ENCODE results near the gene TMEM108.

The TMEM108 gene

DNA sequence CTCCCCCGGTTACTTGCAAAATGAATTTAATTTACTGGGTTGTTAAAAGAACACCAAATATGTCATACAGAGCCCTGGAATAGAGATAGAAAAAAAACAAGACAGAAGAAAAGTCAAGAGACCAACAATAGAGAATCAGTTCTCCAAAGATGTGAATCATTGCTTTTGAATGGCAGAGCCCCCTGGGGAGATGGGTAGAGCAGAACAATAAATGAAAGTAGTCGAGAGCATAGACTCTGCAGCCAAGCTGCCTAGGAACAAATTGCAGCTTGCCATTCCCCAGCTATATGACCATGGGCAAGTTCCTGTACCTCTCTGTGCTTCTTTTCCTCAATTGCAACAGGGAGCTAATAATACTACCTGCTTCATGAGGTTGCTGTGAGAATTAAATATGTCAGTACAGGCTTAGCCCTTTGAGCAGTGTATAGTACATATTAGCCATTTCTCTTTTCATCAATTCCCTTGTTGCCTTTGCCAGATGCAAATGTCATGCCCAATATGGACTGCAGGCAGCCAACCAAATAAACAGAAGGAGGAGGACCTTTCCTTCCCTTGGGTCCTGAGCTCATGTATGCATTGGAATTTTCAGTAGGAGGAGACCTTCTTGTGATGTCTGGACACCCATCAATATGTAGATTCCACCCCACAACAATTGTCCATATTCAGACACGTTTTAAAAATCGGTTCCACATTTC lies 336.7 kb downstream of the TMEM108 start:
- TF ChIP-seq, protein P1, sequence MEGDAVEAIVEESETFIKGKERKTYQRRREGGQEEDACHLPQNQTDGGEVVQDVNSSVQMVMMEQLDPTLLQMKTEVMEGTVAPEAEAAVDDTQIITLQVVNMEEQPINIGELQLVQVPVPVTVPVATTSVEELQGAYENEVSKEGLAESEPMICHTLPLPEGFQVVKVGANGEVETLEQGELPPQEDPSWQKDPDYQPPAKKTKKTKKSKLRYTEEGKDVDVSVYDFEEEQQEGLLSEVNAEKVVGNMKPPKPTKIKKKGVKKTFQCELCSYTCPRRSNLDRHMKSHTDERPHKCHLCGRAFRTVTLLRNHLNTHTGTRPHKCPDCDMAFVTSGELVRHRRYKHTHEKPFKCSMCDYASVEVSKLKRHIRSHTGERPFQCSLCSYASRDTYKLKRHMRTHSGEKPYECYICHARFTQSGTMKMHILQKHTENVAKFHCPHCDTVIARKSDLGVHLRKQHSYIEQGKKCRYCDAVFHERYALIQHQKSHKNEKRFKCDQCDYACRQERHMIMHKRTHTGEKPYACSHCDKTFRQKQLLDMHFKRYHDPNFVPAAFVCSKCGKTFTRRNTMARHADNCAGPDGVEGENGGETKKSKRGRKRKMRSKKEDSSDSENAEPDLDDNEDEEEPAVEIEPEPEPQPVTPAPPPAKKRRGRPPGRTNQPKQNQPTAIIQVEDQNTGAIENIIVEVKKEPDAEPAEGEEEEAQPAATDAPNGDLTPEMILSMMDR (IDR thresholded peaks at IDR 0.05; ENCODE audit: low read depth, low read length): peak; percentile 9
- peak; percentile 39 for DNase-seq (ENCODE audit: low read depth, low spot score)
- in situ Hi-C loops (cut with HindIII; ENCODE audit: low sequenced_read_pairs): no loop called here
- H3K4me3 ChIP-seq (ENCODE audit: low read depth, low read length): no peak overlapping the region

DNA sequence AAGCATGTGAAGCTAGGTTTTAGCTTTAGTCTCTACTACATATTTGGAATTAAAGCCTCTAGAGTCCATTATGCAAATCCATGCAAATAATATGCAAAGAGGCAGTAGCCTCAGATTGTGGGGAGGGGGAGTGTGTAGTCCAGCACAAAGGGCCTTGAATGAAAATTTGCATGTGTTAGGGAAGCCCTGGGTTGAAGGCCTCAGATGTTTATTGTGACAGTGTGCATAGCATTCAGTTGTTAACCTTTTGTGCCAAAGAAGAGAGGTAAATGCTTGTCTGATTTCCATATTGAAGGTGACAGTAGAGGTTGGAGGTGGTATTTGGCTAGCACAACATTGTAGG lies 337.2 kb downstream of the TMEM108 start:
- TF ChIP-seq, protein P1 (IDR thresholded peaks at IDR 0.05; ENCODE audit: low read depth, low read length): no peak
- in situ Hi-C loops (cut with HindIII; ENCODE audit: low sequenced_read_pairs): no loop called here
- no peak overlapping the region for H3K4me3 ChIP-seq (ENCODE audit: low read depth, low read length)
- DNase-seq (ENCODE audit: low read depth, low spot score): no peak

DNA sequence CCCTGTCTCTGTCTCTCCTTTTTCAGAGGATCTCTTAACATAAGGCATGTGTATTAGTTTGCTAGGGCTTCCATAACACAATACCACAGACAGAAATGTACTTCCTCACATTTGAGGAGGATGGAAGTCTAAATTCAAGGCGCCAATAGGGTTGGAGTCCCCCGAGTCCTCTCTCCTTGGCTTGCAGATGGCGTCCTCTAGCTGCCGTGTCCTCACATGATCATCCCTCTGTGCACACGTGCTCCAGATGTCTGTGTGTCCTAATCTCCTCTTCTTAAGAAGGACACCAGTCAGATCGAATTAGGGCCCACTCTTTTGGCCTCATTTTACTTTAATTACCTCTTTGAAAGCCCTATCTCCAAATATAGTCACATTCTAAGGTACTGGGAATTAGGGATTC lies 338.6 kb downstream of the TMEM108 start:
- in situ Hi-C loops (cut with HindIII; ENCODE audit: low sequenced_read_pairs): no loop called here
- DNase-seq (ENCODE audit: low read depth, low spot score): no peak
- H3K4me3 ChIP-seq (ENCODE audit: low read depth, low read length): no peak overlapping the region
- TF ChIP-seq, protein P1 (IDR thresholded peaks at IDR 0.05; ENCODE audit: low read depth, low read length): peak; percentile 39

DNA sequence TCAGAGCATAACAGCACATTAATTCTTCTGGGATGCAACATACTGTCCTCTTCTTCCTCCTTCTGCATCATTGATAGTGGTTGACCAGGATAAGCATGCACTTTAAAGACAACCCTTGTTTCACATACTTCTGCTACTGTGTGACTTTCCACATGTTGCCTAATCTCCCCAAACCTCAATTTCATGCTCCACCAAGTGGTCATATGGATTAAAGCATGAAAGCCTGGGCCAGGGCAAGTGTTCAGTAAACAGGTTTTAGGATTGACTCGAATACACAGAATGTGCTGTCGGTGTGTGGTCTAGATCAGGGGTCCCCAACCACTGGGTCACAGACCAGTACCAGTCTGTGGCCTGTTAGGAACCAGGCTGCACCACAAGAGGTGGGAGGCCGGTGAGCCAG lies 339.2 kb downstream of the TMEM108 start:
- no peak overlapping the region for H3K4me3 ChIP-seq (ENCODE audit: low read depth, low read length)
- TF ChIP-seq, protein P1 (IDR thresholded peaks at IDR 0.05; ENCODE audit: low read depth, low read length): peak; percentile 64
- in situ Hi-C loops (cut with HindIII; ENCODE audit: low sequenced_read_pairs): no loop called here
- DNase-seq (ENCODE audit: low read depth, low spot score): peak; percentile 65

DNA sequence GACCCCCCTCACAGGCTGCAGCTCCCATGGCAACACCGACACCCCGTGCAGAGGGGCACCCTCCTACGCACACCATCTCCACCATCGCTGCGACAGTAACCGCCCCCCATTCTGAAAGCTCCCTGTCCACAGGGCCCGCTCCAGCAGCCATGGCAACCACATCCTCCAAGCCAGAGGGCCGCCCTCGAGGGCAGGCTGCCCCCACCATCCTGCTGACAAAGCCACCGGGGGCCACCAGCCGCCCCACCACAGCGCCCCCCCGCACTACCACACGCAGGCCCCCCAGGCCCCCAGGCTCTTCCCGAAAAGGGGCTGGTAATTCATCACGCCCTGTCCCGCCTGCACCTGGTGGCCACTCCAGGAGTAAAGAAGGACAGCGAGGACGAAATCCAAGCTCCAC lies 341.7 kb downstream of the TMEM108 start:
- in situ Hi-C loops (cut with HindIII; ENCODE audit: low sequenced_read_pairs): no loop called here
- DNase-seq (ENCODE audit: low read depth, low spot score): no peak
- no peak overlapping the region for H3K4me3 ChIP-seq (ENCODE audit: low read depth, low read length)
- TF ChIP-seq, protein P1 (IDR thresholded peaks at IDR 0.05; ENCODE audit: low read depth, low read length): no peak

DNA sequence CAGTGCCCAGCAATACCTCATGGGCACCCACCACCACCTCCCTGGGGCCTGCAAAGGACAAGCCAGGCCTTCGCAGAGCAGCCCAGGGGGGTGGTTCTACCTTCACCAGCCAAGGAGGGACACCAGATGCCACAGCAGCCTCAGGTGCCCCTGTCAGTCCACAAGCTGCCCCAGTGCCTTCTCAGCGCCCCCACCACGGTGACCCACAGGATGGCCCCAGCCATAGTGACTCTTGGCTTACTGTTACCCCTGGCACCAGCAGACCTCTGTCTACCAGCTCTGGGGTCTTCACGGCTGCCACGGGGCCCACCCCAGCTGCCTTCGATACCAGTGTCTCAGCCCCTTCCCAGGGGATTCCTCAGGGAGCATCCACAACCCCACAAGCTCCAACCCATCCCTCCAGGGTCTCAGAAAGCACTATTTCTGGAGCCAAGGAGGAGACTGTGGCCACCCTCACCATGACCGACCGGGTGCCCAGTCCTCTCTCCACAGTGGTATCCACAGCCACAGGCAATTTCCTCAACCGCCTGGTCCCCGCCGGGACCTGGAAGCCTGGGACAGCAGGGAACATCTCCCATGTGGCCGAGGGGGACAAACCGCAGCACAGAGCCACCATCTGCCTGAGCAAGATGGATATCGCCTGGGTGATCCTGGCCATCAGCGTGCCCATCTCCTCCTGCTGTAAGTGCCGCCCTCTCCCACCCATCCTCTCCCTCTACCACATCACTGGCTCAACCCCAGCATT lies 342.5 kb downstream of the TMEM108 start:
- in situ Hi-C loops (cut with HindIII; ENCODE audit: low sequenced_read_pairs): no loop called here
- TF ChIP-seq, protein P1 (IDR thresholded peaks at IDR 0.05; ENCODE audit: low read depth, low read length): no peak
- no peak overlapping the region for H3K4me3 ChIP-seq (ENCODE audit: low read depth, low read length)
- no peak for DNase-seq (ENCODE audit: low read depth, low spot score)

Measured in astrocyte of the spinal cord (primary cell).